Activated naive CD4-positive, alpha-beta T cell treated with Interleukin-2 at 50 U/mL for 16 hours (primary cell): Measurements from ENCODE around the gene CBARP.

ENCODE experiments used
- DNase-seq: peaks from one replicate; pipeline ENCODE4 v3.0.0-alpha.2; 2020

CBARP gene

GRCh38 chr19:1237754-1238368 lies at the start of gene CBARP:
TSS of gene CBARP (minus strand) at chr19:1238005. CDS start at chr19:1236100, 1,905 bp downstream.
- peak; percentile 43 for DNase-seq

GRCh38 chr19:1286487-1287353 lies 48.9 kb upstream of the CBARP start:
- DNase-seq: no peak

- DNase-seq: no peak
Measured at GRCh38 chr19:1285737-1286360, 48.0 kb upstream of the CBARP start, which contains the start of gene EFNA2. TSS of gene EFNA2 (plus strand) at chr19:1285873. CDS start at chr19:1286169, 296 bp downstream.

- DNase-seq: no peak
Measured at GRCh38 chr19:1284979-1285736, 47.4 kb upstream of the CBARP start.

GRCh38 chr19:1284293-1284978 lies 46.6 kb upstream of the CBARP start:
- DNase-seq: no peak

- DNase-seq: no peak
Measured at GRCh38 chr19:1283917-1284292, 46.1 kb upstream of the CBARP start.

GRCh38 chr19:1283207-1283916 lies 45.6 kb upstream of the CBARP start:
- DNase-seq: no peak

GRCh38 chr19:1282588-1283206 lies 44.9 kb upstream of the CBARP start:
- no peak for DNase-seq

- DNase-seq: no peak
Measured at GRCh38 chr19:1281569-1282287, 43.9 kb upstream of the CBARP start.

- no peak for DNase-seq
Measured at GRCh38 chr19:1280636-1281568, 43.1 kb upstream of the CBARP start.

GRCh38 chr19:1279782-1280341 lies 42.1 kb upstream of the CBARP start:
- DNase-seq: peak; percentile 80

GRCh38 chr19:1278713-1279660 lies 41.2 kb upstream of the CBARP start:
- no peak for DNase-seq

GRCh38 chr19:1278074-1278473 lies 40.3 kb upstream of the CBARP start:
- DNase-seq: no peak

GRCh38 chr19:1277061-1277460 lies 39.3 kb upstream of the CBARP start:
- DNase-seq: no peak

GRCh38 chr19:1276628-1277022 lies 38.8 kb upstream of the CBARP start:
- peak; percentile 34 for DNase-seq

- no peak for DNase-seq
Measured at GRCh38 chr19:1275976-1276627, 38.3 kb upstream of the CBARP start.

GRCh38 chr19:1275260-1275975 lies 37.6 kb upstream of the CBARP start, which contains the start of gene FAM174C:
TSS of gene FAM174C (plus strand) at chr19:1275530. CDS start at chr19:1275550, 20 bp downstream.
- DNase-seq: peak; percentile 95
